Inflammatory macrophage treated with lipopolysaccharide for 4 hours (primary cell): ENCODE measurements around the gene BAX.

ENCODE experiments used
- DNase-seq: peaks from one replicate; pipeline ENCODE4 v3.0.0-alpha.2; 2020

The BAX gene

DNA sequence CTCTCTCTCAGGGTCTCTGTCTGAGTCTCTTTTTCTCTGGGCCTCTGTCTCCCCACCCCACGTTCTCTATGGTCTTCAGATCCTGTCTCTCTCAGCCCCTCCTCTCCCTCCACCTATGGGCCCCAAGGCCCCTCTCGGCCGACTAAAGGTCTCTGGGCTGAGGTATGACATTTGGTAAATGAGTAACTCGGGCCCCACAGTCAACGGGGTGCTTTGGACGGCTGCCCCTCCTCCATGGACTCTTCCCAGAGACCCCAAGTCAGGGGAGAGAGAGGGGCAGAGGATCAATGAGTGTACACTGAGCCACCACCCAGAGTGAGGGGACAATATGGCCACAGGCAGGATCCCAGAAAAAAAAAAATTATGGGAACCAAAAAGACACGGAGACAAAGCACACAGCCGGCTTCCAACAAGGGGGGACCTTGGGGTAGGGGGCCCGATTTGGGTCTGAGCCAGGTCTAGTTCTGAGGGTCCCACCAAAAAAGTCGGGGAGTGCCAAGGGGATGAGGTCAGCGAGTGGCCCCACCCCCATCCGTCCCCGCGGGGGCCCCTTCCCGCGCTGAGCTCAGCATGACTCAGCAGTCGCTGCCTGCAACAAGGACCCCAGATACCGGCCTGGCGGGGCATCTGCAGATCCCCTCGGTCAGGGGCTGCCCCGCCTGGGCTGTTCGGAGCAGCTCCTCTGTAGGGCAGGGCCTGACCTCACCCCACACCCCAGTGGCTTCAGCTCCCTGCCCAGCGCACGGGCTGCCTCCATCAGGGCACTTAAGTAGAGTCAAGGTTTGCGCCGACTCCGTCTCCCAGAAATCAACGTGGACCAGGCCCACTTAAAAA, 8.9 kb downstream of the BAX start:
- peak; percentile 76 for DNase-seq

- no peak for DNase-seq
Observed at GRCh38 chr19:48964205-48965039, 9.7 kb downstream of the BAX start.

GRCh38 chr19:48965040-48965805, 10.5 kb downstream of the BAX start, which contains the start of gene FTL:
Gene FTL (plus strand): TSS chr19:48965309. CDS start chr19:48965508, 199 bp downstream.
- DNase-seq = peak; percentile 97

GRCh38 chr19:48965806-48966540, 11.3 kb downstream of the BAX start:
- DNase-seq = peak; percentile 85

- DNase-seq = peak; percentile 65
Observed at GRCh38 chr19:48966541-48967345, 12.1 kb downstream of the BAX start.

- DNase-seq = peak; percentile 98
Observed at GRCh38 chr19:48967346-48968178, 12.9 kb downstream of the BAX start.

DNA sequence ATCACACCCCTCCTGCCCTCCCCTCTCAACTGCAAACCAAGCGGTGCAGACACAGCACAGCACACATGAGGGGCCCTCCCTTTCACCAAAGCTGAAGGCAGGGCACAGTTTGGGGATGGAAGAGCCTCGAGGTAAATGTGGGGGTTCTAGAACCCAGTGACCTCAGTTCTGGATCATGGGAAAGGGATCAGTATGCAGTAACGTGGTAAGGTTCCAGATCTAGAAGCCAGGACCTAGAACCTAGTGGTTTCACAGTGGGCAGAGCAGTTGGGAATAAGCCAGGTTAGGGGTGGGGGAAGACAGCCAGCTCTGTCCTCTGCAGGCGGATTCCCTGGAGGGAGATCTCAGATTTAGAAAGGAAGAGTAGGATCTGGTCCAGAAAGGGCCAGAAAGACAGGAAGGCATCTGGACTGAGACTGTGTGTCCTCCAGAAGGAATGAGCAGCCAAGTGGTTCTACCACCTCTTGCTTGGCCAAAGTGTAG, 13.5 kb downstream of the BAX start:
- no peak for DNase-seq

DNA sequence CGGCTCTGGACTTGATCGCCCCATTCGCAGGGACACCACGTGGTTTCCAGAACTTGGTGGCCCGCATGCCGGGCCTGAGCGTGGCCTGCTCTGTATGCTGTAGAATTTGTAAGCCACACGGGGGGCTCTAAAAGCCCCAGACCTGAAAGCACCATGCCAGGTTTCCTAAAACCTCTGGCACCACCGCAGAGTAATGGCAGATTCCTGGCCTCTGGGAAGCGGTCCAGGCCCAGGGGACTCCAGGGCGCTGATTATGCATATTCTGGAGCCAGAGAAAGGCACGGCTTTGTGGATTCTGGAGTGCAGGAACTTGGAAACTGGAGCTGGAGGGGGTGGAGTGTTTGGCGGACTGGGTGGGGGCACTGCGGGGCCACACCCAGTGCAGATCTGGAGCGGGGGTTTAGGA, 14.1 kb downstream of the BAX start:
- no peak for DNase-seq

DNA sequence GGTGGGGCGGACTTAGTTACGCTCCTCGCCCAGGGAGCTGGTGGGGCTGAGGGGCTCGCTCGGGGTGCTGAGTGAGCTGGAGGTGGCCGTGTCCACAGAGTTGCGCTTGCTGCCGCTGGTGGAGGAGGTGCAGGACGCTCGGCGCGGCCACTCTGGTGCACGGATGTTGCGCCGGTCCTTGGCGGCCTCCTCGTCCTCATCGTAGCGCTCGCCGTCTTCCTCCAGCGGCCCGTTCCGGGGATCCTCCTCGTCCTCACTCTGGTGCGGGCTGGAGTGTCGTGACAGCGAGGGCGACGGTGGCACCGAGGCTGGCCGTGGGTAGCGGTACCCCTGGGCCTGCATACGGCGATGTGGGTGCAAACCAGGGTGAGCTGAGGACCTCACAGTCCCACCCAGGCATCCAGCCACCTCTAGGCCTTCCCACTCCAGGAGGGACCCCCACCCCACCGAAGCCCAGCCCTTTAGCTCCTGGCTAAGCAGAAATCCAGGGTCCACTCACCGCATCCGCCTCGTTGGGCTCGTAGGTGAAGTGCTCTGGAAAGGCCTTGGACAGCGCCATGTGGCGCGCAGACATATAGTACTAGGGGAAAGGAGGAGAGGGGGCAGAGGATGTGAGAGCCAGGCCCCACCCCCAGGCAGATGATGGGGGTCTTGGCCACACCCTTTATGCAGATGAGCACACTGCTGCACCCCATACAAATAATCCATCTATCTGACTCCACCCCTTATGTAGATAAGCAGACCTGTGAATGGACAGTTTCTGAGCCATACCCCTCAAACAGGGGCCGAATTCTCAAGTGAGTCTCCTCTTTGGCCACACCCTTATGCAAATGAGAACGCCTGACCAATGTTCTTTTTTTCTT, 14.8 kb downstream of the BAX start:
- DNase-seq = peak; percentile 44

DNA sequence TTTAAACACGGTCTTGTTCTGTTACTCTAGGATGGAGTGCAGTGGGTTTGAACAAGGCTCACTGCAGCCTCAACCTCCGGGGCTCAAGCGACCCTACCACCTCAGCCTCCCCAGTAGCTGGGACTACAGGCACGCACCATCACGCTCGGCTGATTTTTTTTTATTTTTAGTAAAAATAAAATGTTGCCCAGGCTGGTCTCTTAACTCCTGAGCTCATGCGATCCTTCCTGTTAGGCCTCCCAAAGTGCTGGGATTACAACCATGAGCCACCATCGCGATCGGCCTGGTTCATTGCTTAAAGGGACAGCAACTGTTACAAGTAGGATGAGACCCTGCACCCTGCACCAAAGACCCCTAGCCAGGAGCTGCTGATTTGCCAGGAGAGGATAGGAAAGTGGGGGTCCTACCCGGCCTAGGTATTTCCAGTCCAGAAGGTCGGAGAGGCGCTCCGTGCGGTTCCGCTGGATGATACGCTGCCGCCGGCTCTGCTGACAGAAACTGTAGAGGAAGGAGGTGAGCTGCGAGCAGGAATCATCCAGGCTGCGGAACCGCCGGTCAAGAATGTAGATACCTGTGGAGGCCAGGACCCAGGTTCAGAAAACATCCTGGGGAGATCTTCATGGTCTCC, 15.6 kb downstream of the BAX start:
- no peak for DNase-seq

DNA sequence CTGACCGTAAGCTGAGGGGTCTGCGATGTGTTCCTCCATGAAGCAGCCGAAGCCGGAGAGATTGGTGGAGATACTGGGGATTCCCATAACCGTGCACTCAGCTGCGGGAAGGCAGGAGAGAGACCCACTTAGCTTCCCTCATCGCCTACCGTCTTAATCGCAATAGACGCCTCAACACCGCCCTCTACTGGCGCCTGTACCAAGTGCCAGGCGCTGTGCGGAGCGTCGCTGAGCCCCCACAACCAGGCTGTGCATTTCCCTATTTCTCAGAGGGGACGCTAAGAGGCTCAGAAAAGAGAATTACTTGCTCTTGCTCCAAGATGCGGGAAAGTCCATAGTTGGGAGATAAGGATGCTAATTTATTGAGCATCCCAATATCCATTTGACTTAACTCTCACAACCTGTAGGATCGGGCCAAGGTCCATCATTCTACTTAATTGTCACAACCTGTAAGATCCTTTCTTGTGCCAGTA, 16.3 kb downstream of the BAX start:
- peak; percentile 84 for DNase-seq

DNA sequence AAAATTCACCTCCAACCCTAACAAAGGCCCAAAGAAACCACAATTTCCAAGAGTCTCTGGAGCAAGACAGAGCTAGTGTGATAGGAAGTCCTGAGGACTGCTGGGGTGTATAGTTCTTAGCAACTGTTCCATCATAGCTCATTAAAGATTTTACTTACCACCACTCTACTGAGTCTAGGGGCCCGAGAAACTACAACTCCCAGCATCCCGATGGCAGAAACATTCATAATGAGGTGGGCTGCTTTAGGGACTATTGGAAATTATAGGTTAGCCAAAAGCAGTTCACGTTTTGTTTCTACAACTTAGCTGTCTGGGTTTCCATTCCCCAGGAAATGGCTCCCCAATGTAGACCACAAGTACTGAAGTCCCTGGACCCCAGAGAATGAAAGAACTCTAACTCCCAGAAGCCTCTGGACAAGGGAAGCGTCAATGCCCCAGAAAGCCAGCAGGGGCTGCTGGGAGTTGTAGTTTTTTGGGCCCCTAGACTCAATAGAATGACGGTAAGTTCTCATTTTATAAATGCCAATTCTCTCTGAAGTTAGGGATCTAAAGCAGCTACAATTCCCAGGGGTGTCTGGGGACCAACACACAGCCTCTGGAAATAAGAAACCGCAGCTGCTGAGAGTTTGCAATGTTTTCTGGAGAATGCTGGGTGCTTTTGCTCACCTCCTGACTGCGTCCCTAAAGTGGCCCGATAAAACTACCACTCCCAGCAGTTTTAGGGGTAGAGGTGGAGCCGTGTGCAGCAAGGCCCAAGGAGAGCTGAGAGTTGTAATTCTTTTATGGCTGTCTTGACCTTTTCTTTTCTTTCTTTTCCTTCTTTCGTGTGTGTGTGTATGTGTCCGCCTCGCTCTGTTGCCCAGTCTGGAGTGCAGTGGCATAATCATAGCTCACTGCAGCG, 21.5 kb downstream of the BAX start:
- no peak for DNase-seq

DNA sequence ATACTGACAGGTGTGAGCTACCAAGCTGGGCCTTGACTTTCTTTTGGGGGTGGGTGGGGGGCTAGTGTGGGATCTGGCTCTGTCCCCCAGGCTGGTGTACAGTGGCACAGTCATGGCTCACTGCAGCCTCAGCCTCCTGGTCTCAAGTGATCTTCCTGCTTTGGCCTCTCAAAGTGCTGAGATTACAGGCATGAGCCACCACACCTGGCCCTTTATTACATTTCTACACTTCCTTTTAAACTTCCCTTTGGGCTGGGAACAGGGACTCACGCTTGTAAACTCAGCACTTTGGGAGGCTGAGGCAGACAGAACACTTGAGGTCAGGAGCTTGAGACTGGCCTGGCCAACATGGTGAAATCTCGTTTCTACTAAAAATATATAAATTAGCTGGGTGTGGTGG, 22.4 kb downstream of the BAX start:
- no peak for DNase-seq

GRCh38 chr19:48982280-48982679, 27.6 kb downstream of the BAX start:
- no peak for DNase-seq

- DNase-seq = no peak
Observed at GRCh38 chr19:48985711-48986110, 31.0 kb downstream of the BAX start.

DNA sequence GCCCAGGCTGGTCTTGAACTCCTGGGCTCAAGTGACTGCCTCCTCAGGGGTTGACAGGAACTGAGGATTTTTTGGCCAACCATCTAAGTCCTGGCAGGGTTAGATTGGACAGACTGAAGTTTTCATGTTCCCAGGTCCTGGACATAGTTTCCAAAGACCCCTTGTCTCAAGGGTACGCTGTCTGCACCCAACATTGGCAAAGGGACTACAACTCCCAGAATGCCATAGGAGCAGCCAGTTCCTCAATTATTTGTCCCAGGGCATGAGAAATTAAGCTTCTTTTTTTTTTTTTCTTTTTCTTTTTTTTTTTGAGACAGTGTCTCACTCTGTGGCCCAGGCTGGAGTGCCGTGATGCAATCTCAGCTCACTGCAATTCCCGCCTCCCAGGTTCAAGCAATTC, 31.5 kb downstream of the BAX start:
- peak; percentile 12 for DNase-seq

- DNase-seq = no peak
Observed at GRCh38 chr19:48987323-48987722, 32.6 kb downstream of the BAX start.

- no peak for DNase-seq
Observed at GRCh38 chr19:48988286-48988685, 33.6 kb downstream of the BAX start.
